ENCODE measurements around the gene MAGI1.

The MAGI1 gene

DNA sequence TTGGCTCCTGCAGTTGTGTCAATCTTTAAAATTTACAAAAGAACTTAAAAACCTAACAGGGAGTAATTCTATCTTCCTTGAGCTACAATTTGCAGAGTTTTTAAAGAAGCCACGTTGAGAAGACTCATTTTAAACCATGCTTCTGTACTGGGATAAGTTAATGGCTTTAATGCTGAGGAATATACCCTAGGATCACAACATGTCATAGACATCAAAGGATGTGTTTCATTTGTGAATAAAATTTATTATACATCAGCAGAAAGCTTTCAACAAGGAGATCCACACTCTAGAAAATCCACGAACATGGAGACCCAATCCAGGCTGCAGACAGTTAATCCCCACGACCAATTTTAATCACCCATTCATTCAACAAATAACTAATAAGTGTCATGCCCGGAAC, 297.2 kb downstream of the MAGI1 start:
- no peaks in the 10 kb centered on the region for H3K4me1 ChIP-seq (ENCODE audit: control insufficient read depth, insufficient read depth, low read length)
- no peak overlapping the region for H3K27ac ChIP-seq (ENCODE audit: low read depth, low read length)
- H3K9ac ChIP-seq (ENCODE audit: low read length): no peak overlapping the region
- H3K36me3 ChIP-seq (ENCODE audit: control insufficient read depth, insufficient read depth, low read length): no peaks in the 10 kb centered on the region
- no peak overlapping the region for H3K4me3 ChIP-seq (ENCODE audit: low read length)
- H3K27me3 ChIP-seq (ENCODE audit: control insufficient read depth, insufficient read depth, low read length): no peaks in the 10 kb centered on the region

DNA sequence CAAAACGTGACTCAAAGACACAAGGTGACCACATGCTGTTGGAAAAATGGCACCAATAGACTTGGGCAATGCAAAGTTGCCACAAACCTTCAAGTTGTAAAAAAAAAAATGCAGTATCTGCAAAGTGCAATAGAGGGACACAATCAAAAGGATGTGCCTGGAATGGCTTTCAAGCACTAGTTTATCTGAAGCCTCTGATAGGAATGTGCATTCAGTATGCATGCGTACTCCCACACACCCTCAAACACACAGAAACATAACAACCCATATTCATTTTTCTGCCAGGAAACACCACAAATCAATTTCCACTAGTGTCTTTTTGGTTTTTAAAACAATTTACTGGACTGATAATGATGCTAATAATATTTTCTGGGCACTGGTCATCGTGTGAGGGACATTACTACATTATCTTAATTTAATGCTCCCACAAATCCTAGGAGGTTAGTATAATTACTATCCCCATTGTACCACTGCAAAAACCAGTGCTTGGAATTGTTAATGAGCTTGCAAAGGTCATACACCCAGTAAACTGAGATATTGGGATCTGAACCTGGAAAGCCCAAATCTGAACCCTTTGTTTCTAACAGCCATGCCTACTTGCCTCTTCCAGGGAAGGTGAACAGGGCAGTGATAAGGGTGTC, 298.7 kb downstream of the MAGI1 start:
- Histone ChIP-seq H3K4me1 (ENCODE audit: control insufficient read depth, insufficient read depth, low read length) (no peaks in the 10 kb centered on the region), H3K27ac (ENCODE audit: low read depth, low read length) (no peak overlapping the region), H3K27me3 (ENCODE audit: control insufficient read depth, insufficient read depth, low read length) (no peaks in the 10 kb centered on the region), H3K9ac (ENCODE audit: low read length) (no peak overlapping the region), H3K36me3 (ENCODE audit: control insufficient read depth, insufficient read depth, low read length) (no peaks in the 10 kb centered on the region), H3K4me3 (ENCODE audit: low read length) (no peak overlapping the region)

DNA sequence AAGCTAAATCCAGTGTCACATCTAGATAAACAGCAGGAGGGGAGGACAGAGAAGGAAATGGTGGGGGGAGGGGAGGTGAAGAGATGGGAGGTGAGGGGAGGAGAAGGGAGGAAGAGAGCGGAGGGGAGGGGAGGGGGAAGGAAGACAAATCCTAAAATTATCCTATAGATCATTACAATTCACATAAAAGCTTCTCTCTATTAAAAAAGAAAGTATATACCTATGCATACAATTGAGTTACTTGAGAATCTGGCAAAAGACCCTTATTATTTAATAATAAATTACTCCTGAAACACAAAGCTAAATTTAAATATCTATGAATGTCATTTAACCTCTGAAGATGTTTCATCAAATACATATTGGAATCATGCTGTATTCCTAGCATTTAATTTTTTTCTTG, 303.9 kb downstream of the MAGI1 start:
- no peaks in the 10 kb centered on the region for H3K27me3 ChIP-seq (ENCODE audit: control insufficient read depth, insufficient read depth, low read length)
- H3K4me3 ChIP-seq (ENCODE audit: low read length): no peak overlapping the region
- H3K4me1 ChIP-seq (ENCODE audit: control insufficient read depth, insufficient read depth, low read length): peaks cover 2% of the 10 kb centered on the region
- H3K27ac ChIP-seq (ENCODE audit: low read depth, low read length): no peak overlapping the region
- no peak overlapping the region for H3K9ac ChIP-seq (ENCODE audit: low read length)
- H3K36me3 ChIP-seq (ENCODE audit: control insufficient read depth, insufficient read depth, low read length): no peaks in the 10 kb centered on the region

DNA sequence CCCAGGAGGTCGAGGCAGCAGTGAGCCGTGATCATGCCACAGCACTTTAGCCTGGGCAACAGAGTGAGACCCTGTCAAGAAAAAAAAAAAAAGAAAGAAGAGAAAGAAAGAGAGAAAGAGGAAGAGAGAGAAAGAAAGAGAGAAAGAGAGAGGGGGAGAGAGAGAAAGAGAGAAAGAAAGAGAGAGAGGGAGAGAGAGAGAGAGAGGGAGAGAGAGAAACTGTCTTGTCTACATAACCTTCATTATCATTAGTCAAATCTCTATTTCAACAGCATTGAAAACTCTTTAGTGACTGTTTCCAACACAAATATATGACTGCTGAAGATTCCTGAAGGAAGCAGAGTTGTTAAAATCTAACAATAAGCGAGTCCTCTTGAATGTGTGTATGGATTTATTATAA, 304.3 kb downstream of the MAGI1 start:
- Histone ChIP-seq H3K9ac (ENCODE audit: low read length) (no peak overlapping the region), H3K4me3 (ENCODE audit: low read length) (no peak overlapping the region), H3K27me3 (ENCODE audit: control insufficient read depth, insufficient read depth, low read length) (no peaks in the 10 kb centered on the region), H3K27ac (ENCODE audit: low read depth, low read length) (no peak overlapping the region), H3K4me1 (ENCODE audit: control insufficient read depth, insufficient read depth, low read length) (peaks cover 4% of the 10 kb centered on the region), H3K36me3 (ENCODE audit: control insufficient read depth, insufficient read depth, low read length) (no peaks in the 10 kb centered on the region)

DNA sequence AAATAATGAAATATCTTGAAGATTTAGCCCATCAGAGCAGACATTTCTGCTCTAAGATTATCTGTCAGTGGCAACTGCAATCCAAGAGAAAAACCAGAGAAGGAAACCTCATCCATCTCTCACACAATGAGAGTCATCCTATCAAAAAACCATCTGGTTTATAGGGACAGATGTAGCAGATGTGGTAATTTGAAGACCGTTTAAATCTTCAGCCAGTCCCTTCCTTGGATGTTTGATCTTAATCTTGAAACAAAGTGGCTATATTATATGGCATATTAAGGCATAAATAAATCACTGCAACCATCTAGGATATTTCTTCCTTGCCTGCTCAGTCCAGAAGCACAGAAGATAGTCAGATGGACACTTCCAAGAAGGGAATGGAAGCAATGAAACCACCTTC, 305.3 kb downstream of the MAGI1 start:
- Histone ChIP-seq H3K27me3 (ENCODE audit: control insufficient read depth, insufficient read depth, low read length) (no peaks in the 10 kb centered on the region), H3K36me3 (ENCODE audit: control insufficient read depth, insufficient read depth, low read length) (no peaks in the 10 kb centered on the region)

DNA sequence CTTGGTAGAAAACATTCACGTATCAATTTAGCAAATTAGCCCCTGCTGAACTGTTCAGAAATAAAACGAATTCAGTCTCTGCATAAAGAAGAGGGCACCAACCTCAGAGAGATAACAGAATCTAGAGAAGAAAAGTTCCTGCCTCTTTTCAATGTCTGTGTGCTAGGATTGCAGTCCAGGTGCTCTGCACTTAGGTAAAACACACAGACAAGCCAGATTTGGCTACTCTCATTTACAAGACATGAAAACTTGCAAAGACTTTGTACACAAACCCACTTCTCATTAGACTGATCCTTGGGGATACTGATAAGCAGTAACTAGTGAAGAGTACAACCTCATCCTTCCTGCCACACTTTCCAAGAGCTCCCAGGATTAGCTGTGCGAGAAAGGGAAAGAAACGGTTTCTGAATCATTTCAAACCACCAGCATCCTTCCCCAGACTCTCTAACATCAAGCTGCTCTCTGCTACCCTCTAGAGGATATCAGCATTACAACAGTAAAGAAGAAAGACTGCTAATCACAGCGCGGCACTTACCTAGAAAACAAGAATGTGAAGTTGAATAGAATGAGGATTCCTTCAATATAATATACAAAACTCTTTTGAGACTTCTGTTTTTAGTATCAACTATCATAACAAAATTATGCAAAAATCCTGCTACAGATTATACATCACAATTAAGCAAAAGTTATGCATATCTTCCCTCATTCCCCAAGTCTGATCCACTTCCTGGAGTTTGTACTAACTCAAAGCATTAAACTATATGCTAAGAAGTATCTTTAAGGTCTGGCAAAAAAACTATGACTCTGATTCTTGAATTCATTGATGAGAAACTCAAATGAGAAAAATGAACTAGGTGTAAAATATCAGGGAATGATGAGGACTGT, 306.4 kb downstream of the MAGI1 start:
- H3K4me1 ChIP-seq (ENCODE audit: control insufficient read depth, insufficient read depth, low read length): peaks cover 9% of the 10 kb centered on the region
- no peak overlapping the region for H3K9ac ChIP-seq (ENCODE audit: low read length)
- no peak overlapping the region for H3K27ac ChIP-seq (ENCODE audit: low read depth, low read length)
- no peak overlapping the region for H3K4me3 ChIP-seq (ENCODE audit: low read length)
- H3K36me3 ChIP-seq (ENCODE audit: control insufficient read depth, insufficient read depth, low read length): no peaks in the 10 kb centered on the region
- no peaks in the 10 kb centered on the region for H3K27me3 ChIP-seq (ENCODE audit: control insufficient read depth, insufficient read depth, low read length)

More for the DNA sequence above, 305.3 kb downstream of the MAGI1 start:
- Histone ChIP-seq H3K9ac (ENCODE audit: low read length) (no peak overlapping the region), H3K27ac (ENCODE audit: low read depth, low read length) (no peak overlapping the region), H3K4me3 (ENCODE audit: low read length) (no peak overlapping the region), H3K4me1 (ENCODE audit: control insufficient read depth, insufficient read depth, low read length) (peaks cover 8% of the 10 kb centered on the region)

DNA sequence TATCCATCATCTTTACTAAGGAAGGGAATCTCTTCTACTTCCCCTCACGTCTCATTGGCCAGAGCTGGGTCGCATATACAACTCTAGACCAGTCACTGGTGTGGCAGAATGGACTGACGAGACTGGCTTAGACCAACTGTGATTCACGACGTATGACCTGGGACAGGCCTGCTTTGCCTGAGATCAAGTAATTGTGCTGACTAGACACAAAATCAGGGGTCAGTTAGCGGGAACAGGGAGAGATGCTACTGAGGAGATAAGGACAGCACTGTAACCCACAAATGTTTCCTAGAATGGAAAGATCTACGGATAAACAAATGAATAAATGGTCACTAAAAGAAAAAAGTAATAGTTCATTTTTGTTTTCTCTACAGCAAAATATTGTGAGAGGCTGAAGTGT, 308.3 kb downstream of the MAGI1 start:
- H3K36me3 ChIP-seq (ENCODE audit: control insufficient read depth, insufficient read depth, low read length): no peaks in the 10 kb centered on the region
- H3K4me3 ChIP-seq (ENCODE audit: low read length): no peak overlapping the region
- H3K27me3 ChIP-seq (ENCODE audit: control insufficient read depth, insufficient read depth, low read length): no peaks in the 10 kb centered on the region
- no peak overlapping the region for H3K9ac ChIP-seq (ENCODE audit: low read length)
- no peak overlapping the region for H3K27ac ChIP-seq (ENCODE audit: low read depth, low read length)
- H3K4me1 ChIP-seq (ENCODE audit: control insufficient read depth, insufficient read depth, low read length): peaks cover 9% of the 10 kb centered on the region

DNA sequence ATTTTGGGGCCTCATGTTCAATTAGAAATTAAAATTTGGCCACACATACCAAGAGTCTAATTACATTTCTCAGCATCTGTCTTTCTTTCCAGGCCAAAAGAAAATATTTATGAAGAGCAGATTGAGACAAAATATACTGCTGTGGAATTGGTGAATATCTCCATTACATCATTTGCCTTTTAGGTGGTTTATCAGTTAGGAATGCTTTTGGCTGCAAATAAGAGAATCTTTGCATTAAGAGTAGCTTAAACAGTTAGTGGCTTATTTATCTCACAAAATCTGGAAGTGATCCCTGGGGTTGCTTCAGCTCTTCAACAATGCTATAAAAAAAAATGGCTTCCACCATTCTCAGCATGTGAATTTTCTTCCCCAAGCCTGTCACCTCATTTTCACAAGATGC, 308.7 kb downstream of the MAGI1 start:
- no peak overlapping the region for H3K4me3 ChIP-seq (ENCODE audit: low read length)
- no peak overlapping the region for H3K9ac ChIP-seq (ENCODE audit: low read length)
- H3K4me1 ChIP-seq (ENCODE audit: control insufficient read depth, insufficient read depth, low read length): peaks cover 9% of the 10 kb centered on the region
- no peak overlapping the region for H3K27ac ChIP-seq (ENCODE audit: low read depth, low read length)
- H3K27me3 ChIP-seq (ENCODE audit: control insufficient read depth, insufficient read depth, low read length): no peaks in the 10 kb centered on the region
- H3K36me3 ChIP-seq (ENCODE audit: control insufficient read depth, insufficient read depth, low read length): no peaks in the 10 kb centered on the region

DNA sequence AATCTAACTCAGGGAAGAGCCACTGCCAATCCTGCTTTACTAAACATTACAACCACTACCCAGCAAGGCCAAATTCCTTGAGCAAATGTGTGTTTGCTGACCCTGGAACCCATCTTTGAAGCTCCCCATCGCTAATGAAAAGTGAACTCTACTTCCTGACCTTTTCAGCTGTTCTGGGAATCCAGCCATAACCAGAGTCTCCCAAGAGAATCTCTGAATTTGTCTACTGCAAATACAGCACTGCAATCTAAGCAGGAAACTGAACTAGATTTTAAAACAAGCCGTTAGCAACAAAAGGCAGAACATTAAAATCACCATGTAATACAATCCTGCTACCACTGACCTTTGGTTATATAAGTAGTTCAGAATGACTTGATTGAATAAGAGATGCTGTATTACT, 309.2 kb downstream of the MAGI1 start:
- H3K27ac ChIP-seq (ENCODE audit: low read depth, low read length): no peak overlapping the region
- no peaks in the 10 kb centered on the region for H3K36me3 ChIP-seq (ENCODE audit: control insufficient read depth, insufficient read depth, low read length)
- H3K4me1 ChIP-seq (ENCODE audit: control insufficient read depth, insufficient read depth, low read length): peaks cover 9% of the 10 kb centered on the region
- H3K27me3 ChIP-seq (ENCODE audit: control insufficient read depth, insufficient read depth, low read length): no peaks in the 10 kb centered on the region
- no peak overlapping the region for H3K9ac ChIP-seq (ENCODE audit: low read length)
- no peak overlapping the region for H3K4me3 ChIP-seq (ENCODE audit: low read length)

DNA sequence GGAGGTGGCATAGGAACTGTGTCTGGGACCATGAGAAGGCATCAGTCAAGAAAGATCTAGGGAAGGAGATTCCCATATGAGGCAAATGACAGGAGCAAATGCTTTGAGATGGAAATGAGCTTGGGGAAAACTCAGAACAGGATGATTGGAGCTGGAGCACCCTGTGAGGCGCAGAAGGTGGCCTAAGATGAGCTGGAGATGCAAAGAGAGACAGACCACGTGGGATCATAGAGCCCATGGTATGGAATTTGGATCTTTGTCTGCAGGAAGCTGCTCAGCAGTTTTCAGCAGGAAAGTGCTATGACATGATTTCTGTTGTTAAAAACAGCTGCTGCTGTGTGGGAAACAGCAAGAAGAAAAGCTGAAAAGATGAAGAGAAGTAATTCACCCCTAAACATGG, 310.6 kb downstream of the MAGI1 start:
- H3K4me3 ChIP-seq (ENCODE audit: low read length): no peak overlapping the region
- no peaks in the 10 kb centered on the region for H3K36me3 ChIP-seq (ENCODE audit: control insufficient read depth, insufficient read depth, low read length)
- no peak overlapping the region for H3K9ac ChIP-seq (ENCODE audit: low read length)
- peaks cover 9% of the 10 kb centered on the region for H3K4me1 ChIP-seq (ENCODE audit: control insufficient read depth, insufficient read depth, low read length)
- no peak overlapping the region for H3K27ac ChIP-seq (ENCODE audit: low read depth, low read length)
- no peaks in the 10 kb centered on the region for H3K27me3 ChIP-seq (ENCODE audit: control insufficient read depth, insufficient read depth, low read length)

DNA sequence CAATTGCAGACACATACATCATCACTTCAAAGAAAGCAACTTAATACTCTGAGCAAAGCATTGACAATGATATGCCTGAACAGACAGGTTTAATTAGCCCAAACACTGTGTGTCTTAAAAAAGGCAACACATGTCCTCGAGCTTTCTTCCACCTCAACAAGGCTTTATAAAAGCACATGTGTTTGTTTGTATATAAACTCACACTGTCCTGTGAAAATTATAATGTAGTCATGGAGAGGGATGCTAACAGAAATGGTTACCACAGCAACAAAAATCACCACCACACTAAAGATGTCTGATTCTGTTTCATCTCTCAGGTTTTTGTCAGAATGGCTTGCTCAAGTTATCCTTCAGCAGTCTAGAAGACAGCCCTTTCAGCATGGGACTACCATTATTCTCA, 314.7 kb downstream of the MAGI1 start:
- H3K36me3 ChIP-seq (ENCODE audit: control insufficient read depth, insufficient read depth, low read length): no peaks in the 10 kb centered on the region
- H3K4me1 ChIP-seq (ENCODE audit: control insufficient read depth, insufficient read depth, low read length): peaks cover 2% of the 10 kb centered on the region
- no peak overlapping the region for H3K4me3 ChIP-seq (ENCODE audit: low read length)
- H3K27ac ChIP-seq (ENCODE audit: low read depth, low read length): no peak overlapping the region
- no peak overlapping the region for H3K9ac ChIP-seq (ENCODE audit: low read length)
- no peaks in the 10 kb centered on the region for H3K27me3 ChIP-seq (ENCODE audit: control insufficient read depth, insufficient read depth, low read length)

DNA sequence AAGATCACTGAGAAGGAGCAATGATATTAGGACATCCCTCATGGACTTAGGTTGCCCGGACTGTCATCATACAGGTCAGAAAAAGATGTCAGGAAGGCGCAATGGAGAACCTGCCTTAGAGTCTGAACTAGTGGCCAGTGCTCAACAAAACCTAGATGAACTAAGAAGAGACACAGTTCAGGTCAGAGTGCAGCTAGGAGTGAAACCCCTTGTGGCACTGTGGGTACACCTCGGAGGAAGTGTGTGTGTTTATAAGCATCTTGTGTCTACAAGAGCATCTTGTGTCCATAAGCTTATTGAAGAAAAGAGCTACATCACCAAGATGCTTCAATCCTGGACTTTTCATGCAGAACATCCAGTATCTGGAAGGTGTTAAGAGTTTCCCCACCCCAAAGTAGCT, 315.7 kb downstream of the MAGI1 start:
- Histone ChIP-seq H3K36me3 (ENCODE audit: control insufficient read depth, insufficient read depth, low read length) (no peaks in the 10 kb centered on the region), H3K27ac (ENCODE audit: low read depth, low read length) (no peak overlapping the region), H3K27me3 (ENCODE audit: control insufficient read depth, insufficient read depth, low read length) (no peaks in the 10 kb centered on the region), H3K9ac (ENCODE audit: low read length) (no peak overlapping the region), H3K4me3 (ENCODE audit: low read length) (no peak overlapping the region), H3K4me1 (ENCODE audit: control insufficient read depth, insufficient read depth, low read length) (no peaks in the 10 kb centered on the region)
